GM12878 (cell line): ENCODE measurements around the gene BLNK. TPM values are rescaled to one million over a fixed set of nuclear protein-coding genes. Genes with fewer than 3 reads are reported as not detected.

Experiments used
- ATAC-seq: fragments of 200-7000 bp; cut with Tn5 transposase; 3 replicates; pipeline ENCODE4 v1.9.1; 2020; ENCODE audit warnings: mild to moderate bottlenecking, moderate library complexity
- BruUV-seq: library from RNA; stranded (reverse); fragments of 400-500 nt; replicated peaks from 2 replicates; lab custom pipeline; 2021; lab: Mats Ljungman, UMichigan
- CTCF ChIA-PET: fragments of 300-600 bp; sonication (Branson Sonifier 250); formaldehyde crosslinking; extraction: SDS; loops from one replicate; lab custom pipeline; 2021; ENCODE audit warnings: inconsistent platforms; lab: Yijun Ruan, JAX
- POLR2A ChIA-PET: fragments of 350-600 bp; formaldehyde crosslinking; extraction: SDS; loops from one replicate; lab custom pipeline; 2021; ENCODE audit warnings: inconsistent platforms; lab: Charles Lee
- RAD21 ChIA-PET: fragments of 300-600 bp; sonication (Branson Sonifier 250); formaldehyde crosslinking; loops from one replicate; lab custom pipeline; 2023; ENCODE audit warnings: antibody characterized with exemption; ENCODE audit not compliant: unreplicated experiment; lab: Charles Lee
- SMC1A ChIA-PET: fragments of 300-600 bp; sonication (Branson Sonifier 250); formaldehyde crosslinking; loops from one replicate; lab custom pipeline; 2023; ENCODE audit not compliant: unreplicated experiment, uncharacterized antibody; lab: Charles Lee
- DNase-seq: peaks from one replicate; pipeline ENCODE4 v3.0.0-alpha.2; 2011; ENCODE audit warnings: low read depth, low spot score
- FAIRE-seq: peaks from 3 replicates; lab custom pipeline; 2011; peaks lifted over from hg19 to GRCh38; lab: Jason Lieb, UNC
- H2AFZ ChIP-seq: 2 replicates; pipeline ENCODE4 v1.6.0; 2011; ENCODE audit warnings: low read depth, low read length, control low read depth; ENCODE audit not compliant: control insufficient read depth
- H3K27ac ChIP-seq: 2 replicates; pipeline ENCODE4 v1.5.1; 2011; ENCODE audit warnings: control low read depth; ENCODE audit not compliant: control insufficient read depth, insufficient read depth
- H3K27me3 ChIP-seq, 2 experiments: replicated peaks in 1 of 2; 2 replicates each; pipeline versions ENCODE4 v1.6.0 to v1.6.1; 2011; ENCODE audit warnings: low read length in 1 of 2; ENCODE audit not compliant: control insufficient read depth in 2 of 2, insufficient read depth in 2 of 2
- H3K36me3 ChIP-seq, 2 experiments: 2 replicates each; pipeline ENCODE4 v1.5.1; 2011; ENCODE audit warnings: low read length in 1 of 2; ENCODE audit not compliant: control insufficient read depth in 2 of 2, insufficient read depth in 2 of 2
- H3K4me1 ChIP-seq: 2 replicates; pipeline ENCODE4 v1.6.1; 2011; ENCODE audit warnings: mild to moderate bottlenecking, low read length, moderate library complexity, mixed read lengths; ENCODE audit not compliant: control insufficient read depth, insufficient read depth
- H3K4me2 ChIP-seq: 2 replicates; pipeline ENCODE4 v1.6.0; 2011; ENCODE audit warnings: control low read depth; ENCODE audit not compliant: control insufficient read depth, insufficient read depth
- H3K4me3 ChIP-seq: fragments of 200-600 bp; sonication (generic); 2 replicates; pipeline ENCODE4 v1.5.1; 2016
- H3K79me2 ChIP-seq: 2 replicates; pipeline ENCODE4 v1.6.0; 2011; ENCODE audit warnings: low read length; ENCODE audit not compliant: control insufficient read depth, insufficient read depth
- H3K9ac ChIP-seq: 2 replicates; pipeline ENCODE4 v1.8.0; 2011; ENCODE audit warnings: low read length, control low read depth, mixed read lengths; ENCODE audit not compliant: control insufficient read depth, insufficient read depth
- H3K9me3 ChIP-seq: replicated peaks from 3 replicates; pipeline ENCODE4 v1.5.1; 2011; ENCODE audit warnings: mild to moderate bottlenecking, low read length; ENCODE audit not compliant: control insufficient read depth, insufficient read depth
- H4K20me1 ChIP-seq: 2 replicates; pipeline ENCODE4 v1.6.0; 2011; ENCODE audit not compliant: control insufficient read depth, insufficient read depth
- LARP7 ChIP-seq: fragments of 450-650 bp; IDR thresholded peaks from 2 replicates; pipeline ENCODE4 v1.6.1; 2017; ENCODE audit warnings: mild to moderate bottlenecking
- PAX8 ChIP-seq: fragments of 450-650 bp; IDR thresholded peaks from 2 replicates; pipeline ENCODE4 v1.6.1; 2017; ENCODE audit warnings: mild to moderate bottlenecking, moderate library complexity
- STAT1 ChIP-seq: fragments of 450-650 bp; conservative IDR thresholded peaks from 2 replicates; pipeline ENCODE4 v1.6.1; 2014; ENCODE audit warnings: antibody characterized with exemption, mild to moderate bottlenecking
- SUZ12 ChIP-seq: fragments of 200-600 bp; sonication (generic); IDR thresholded peaks from one replicate; pipeline ENCODE4 v1.6.1; 2018; ENCODE audit warnings: antibody characterized with exemption, mild to moderate bottlenecking; ENCODE audit not compliant: unreplicated experiment
- YBX1 ChIP-seq: fragments of 450-650 bp; IDR thresholded peaks from 2 replicates; pipeline ENCODE4 v1.6.1; 2016; ENCODE audit warnings: antibody characterized with exemption
- WGBS: methylation state at CpG from one replicate; pipeline ENCODE4 v1.1.6; 2016; ENCODE audit warnings: low lambda C conversion rate; ENCODE audit not compliant: insufficient replicate concordance, insufficient coverage; ENCODE audit errors: missing lambda C conversion rate; 5-methylcytosine and 5-hydroxymethylcytosine counted together
- in situ Hi-C: fragments of 300-500 bp; cut with MboI; formaldehyde crosslinking; loops from 9 replicates; pipeline ENCODE4 v1.14.3; 2018; ENCODE audit warnings: mixed read lengths
- intact Hi-C: fragments of 100-400 bp; cut with micrococcal nuclease; formaldehyde crosslinking; loops from one replicate; pipeline ENCODE4 v1.14.2; 2022; ENCODE audit not compliant: unreplicated experiment
- polyA plus RNA-seq, 11 experiments: library from polyadenylated mRNA; depleted of rRNA in 4 of 11; unstranded in 6 of 11; stranded (reverse) in 5 of 11; fragments of >200 nt; fragmentation: Nextera tagmentation in 4 of 11; fragmentation: Illumina TruSeq in 1 of 11; extraction: Ambion mirVana in 4 of 11; extraction: Trizol in 1 of 11; gene quantifications; 1 replicate in 1 of 11; 2 replicates in 10 of 11; pipeline versions ENCODE4 v1.2.1 to v1.2.3, GENCODE V29; 2011 to 2016; ENCODE audit warnings: inconsistent platforms in 2 of 11, missing spikeins in 2 of 11, low read depth in 1 of 11
- total RNA-seq, 4 experiments: library from RNA; depleted of rRNA in 3 of 4; stranded (reverse); fragments of >200 nt in 3 of 4; fragmentation: Illumina TruSeq in 1 of 4; extraction: Trizol in 1 of 4; gene quantifications; 2 replicates each; pipeline versions ENCODE4 v1.2.1 to v1.2.3, GENCODE V29; 2013 to 2021
- TF ChIP-seq, protein P1 (sequence below): fragments of 450-650 bp; IDR thresholded peaks from 2 replicates; pipeline ENCODE4 v1.6.1; 2017; ENCODE audit warnings: mild to moderate bottlenecking, low read depth, inconsistent platforms; ENCODE audit not compliant: poor library complexity, severe bottlenecking

Gene BLNK
- total and polyA plus RNA-seq, 10 of the 15 experiments (the other 5 are each of a cell fraction or from before 2014, with no cell fraction given): 79.5 to 201 (median 139) TPM

DNA sequence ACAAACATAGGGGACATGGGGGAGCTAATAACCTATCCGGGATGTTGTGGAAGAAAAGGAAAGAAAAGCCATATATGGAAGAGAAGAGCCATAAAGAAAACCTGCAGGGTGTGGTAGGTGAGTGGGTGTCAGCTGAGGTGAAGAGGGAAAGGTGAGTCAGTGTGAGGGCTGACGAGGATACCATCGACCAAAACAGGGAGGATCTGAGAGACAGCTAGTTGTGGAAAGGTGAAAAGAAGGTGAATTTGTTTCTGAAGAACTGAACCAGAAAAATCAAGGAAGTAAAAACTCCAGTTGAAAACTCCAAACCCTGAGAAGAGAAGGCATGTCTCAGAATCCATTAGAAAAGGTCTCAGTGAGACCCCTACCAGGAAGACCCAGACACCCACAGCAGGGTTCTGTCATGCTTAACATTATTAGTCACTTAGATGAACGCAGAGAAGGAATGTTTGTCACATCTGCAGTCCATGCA, 4.1 kb downstream of the BLNK start (continued):
- TF ChIP-seq YBX1 (no peak), SUZ12 (no peak), STAT1 (no peak)
- TF ChIP-seq, protein P1, sequence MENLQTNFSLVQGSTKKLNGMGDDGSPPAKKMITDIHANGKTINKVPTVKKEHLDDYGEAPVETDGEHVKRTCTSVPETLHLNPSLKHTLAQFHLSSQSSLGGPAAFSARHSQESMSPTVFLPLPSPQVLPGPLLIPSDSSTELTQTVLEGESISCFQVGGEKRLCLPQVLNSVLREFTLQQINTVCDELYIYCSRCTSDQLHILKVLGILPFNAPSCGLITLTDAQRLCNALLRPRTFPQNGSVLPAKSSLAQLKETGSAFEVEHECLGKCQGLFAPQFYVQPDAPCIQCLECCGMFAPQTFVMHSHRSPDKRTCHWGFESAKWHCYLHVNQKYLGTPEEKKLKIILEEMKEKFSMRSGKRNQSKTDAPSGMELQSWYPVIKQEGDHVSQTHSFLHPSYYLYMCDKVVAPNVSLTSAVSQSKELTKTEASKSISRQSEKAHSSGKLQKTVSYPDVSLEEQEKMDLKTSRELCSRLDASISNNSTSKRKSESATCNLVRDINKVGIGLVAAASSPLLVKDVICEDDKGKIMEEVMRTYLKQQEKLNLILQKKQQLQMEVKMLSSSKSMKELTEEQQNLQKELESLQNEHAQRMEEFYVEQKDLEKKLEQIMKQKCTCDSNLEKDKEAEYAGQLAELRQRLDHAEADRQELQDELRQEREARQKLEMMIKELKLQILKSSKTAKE: peak; percentile 27

DNA sequence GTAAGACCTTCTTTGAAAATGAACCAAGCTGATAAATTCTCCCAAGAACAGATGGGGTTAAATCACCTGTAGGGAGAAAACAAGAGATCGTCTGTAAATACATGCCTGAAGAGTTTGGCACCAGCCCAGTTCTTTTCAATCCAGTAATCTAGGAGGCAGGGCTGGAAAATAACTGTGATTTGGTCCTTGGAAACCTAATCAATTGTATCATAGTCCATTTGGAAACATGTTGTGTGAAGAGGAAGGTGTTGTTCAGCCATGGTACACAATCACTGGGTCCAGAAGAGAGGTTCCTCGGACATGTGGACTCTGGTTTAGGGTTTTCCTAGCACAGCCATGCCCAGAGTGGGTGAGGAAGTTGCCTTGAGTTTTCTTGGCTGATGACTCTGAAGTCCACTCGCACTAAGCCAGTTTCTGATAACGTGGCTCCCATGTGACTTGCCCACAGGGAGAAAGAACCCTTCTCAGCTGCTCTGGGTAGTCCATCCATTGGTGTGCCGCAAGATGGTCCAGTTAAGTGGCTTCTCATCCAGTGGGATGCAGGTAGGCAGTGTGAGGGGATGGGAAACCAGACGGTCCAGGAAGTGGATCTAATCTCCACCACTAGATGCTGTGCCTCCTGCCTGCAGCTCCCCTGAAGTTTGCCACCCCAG, 5.1 kb downstream of the BLNK start:
- Histone ChIP-seq H3K36me3 (peaks cover 5 to 14% of the 10 kb centered on the region in 2 experiments), H3K4me3 (peak overlapping the region; percentile 89), H3K27ac (peak overlapping the region; percentile 98), H3K4me2 (peak overlapping the region; percentile 85), H3K9ac (peak overlapping the region; percentile 93), H3K79me2 (peaks cover 100% of the 10 kb centered on the region), H3K9me3 (no peaks in the 10 kb centered on the region), H3K27me3 (no peaks in the 10 kb centered on the region), H3K4me1 (peaks cover 22% of the 10 kb centered on the region), H4K20me1 (no peaks in the 10 kb centered on the region; the same call in 1 of the 2 replicates), H2AFZ (no peak overlapping the region)
- FAIRE-seq: no peak
- intact Hi-C loops: loop anchor here (2.0 kb wide), 1 partner anchor 35 kb away; no protein-coding TSS in a partner anchor
- in situ Hi-C loops: no loop called here
- RAD21 ChIA-PET: interaction anchor here (1.2 to 19.3 kb wide), 7 partner anchors 16 to 36 kb away, joined by 4 to 362 read pairs (median 69); no protein-coding TSS in a partner anchor
- CTCF ChIA-PET: interaction anchor here (0.9 to 15.0 kb wide), 7 partner anchors 10 to 471 kb away, joined by 3 to 219 read pairs (median 9); no protein-coding TSS in a partner anchor
- ATAC-seq: no peak
- no TSS peak for BruUV-seq
- SMC1A ChIA-PET: interaction anchor here (0.5 to 12.9 kb wide), 11 partner anchors 13 to 58 kb away, joined by 3 to 305 read pairs (median 15); no protein-coding TSS in a partner anchor
- WGBS: 90% methylated on average over 6 of the region's 6 CpGs
- DNase-seq: no peak
- TF ChIP-seq PAX8 (no peak), LARP7 (0 out of 2 replicates have a peak, but pooled peaks have one; percentile 22)
- POLR2A ChIA-PET: interaction anchor here (1.0 to 3.8 kb wide), 8 partner anchors 14 to 37 kb away, joined by 5 to 26 read pairs (median 12); no protein-coding TSS in a partner anchor
